HG02588 (cell line): ENCODE data around the gene TDRKH.

ENCODE experiments used
- ATAC-seq: cut with Tn5 transposase; IDR thresholded peaks from one replicate; pipeline ENCODE4 v1.9.1; 2021; ENCODE audit warnings: mild to moderate bottlenecking, moderate library complexity; ENCODE audit not compliant: unreplicated experiment

TDRKH gene

GRCh38 chr1:151823175-151823574 is 32.9 kb upstream of the TDRKH start:
- ATAC-seq = no peak

DNA sequence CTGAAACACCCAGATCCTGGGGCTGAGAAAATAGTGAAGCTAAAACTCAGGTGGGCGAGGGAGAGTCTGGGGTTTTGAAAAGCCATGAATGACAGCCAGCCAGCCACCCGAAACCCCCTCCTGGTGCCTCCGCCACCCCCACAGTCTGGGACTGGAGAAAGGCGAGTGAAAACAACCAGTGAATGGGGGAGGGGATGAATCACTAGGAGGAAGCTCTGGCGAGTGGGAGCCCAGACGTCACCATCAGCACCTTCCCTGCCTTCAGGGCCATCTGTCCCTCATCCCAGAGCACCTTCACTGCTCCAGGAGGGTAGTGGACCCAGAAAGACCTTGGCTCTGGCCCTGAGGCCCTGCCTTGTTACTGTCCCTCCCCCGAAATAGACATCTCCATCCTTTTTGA is 32.1 kb upstream of the TDRKH start:
- ATAC-seq = no peak

- ATAC-seq = no peak
Measured at GRCh38 chr1:151820940-151821339, 30.6 kb upstream of the TDRKH start.

DNA sequence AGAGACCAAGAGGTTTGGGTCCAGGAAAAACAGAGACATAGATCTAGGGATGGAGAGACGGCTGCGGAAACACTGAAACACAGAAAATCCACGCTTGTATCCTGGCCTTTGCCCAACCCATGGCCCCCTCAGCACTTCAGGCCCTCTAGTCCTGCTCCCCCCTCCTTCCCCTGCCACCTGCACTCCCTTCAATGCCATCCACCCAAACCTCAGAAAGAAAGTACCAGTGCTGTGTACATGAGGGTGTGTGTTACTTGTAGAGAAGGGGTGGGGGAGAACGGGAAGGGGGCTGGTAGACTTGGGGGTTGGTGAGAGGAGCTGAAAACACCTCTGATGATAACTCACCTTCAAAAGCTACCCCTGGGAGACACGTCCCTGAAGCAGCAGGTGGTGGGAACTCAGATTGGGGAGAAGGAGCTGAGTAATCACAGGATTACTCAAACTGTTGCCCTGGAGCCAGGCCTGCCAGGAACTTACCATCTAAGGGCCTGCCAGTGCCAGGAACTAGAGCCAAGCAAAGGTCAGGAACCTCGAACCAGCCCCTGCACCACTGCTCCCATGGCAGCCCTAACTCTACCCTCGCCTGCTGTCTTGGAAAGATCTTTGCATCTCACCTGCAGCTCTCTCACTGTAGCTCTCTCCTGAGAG is 29.8 kb upstream of the TDRKH start:
- ATAC-seq = no peak

- ATAC-seq = no peak
Measured at GRCh38 chr1:151819227-151819835, 29.0 kb upstream of the TDRKH start.

DNA sequence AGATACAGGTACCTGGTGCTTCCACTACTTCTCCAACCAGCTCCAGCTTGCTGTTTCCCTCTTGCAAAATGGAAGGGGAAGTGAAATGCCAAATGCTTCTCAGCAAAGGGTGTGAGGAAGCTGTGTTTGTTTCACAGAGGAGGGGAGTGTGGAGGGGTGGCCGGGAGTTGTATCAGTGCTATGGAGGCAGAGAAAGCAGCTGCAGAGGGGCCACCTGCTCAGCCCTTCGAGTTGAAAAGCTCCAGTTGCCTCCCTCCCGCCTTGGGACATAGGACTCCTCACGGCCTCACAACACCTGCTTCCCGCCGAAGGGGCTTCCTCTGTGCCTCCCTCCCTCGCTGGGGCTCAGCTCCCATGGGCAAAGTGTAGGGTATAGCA is 27.0 kb upstream of the TDRKH start:
- ATAC-seq = no peak

DNA sequence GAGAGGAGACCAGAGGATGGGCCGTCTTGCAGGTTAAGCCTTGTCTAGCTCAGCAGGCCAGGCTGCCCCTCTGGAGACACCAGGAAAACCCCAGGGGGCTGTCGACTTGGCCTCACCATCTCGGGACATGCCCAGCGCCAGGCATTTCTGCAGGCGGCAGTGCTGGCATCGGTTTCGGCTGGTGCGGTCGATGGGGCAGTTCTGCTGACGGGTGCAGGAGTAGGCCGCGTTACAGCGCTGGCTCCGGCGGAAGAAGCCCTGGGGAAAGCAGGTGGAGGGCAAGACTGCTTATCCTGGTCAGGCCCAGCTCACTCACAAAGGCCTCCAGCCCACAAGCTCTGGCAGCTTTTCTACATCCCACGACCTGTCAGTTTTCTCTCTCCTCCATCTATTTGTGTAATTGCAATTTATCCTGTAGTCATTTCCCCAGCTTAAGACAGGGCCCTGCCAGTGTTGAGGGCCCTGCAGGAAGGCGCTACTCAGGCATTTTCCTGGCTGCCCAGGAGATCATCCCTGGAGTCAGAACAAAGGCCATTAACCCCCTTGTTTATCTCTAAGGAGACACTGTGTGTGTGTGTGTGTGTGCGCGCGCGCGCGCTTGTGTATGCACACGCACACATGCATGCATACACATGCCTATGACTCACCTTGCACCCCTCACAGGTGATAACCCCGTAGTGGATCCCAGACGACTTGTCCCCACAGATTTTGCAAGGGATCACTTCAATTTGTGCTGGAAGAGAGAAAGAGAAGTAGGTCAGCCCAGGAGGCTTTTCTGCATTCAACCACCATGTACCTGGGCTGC is 26.4 kb upstream of the TDRKH start:
- no peak for ATAC-seq

- no peak for ATAC-seq
Measured at GRCh38 chr1:151815716-151816327, 25.5 kb upstream of the TDRKH start.

DNA sequence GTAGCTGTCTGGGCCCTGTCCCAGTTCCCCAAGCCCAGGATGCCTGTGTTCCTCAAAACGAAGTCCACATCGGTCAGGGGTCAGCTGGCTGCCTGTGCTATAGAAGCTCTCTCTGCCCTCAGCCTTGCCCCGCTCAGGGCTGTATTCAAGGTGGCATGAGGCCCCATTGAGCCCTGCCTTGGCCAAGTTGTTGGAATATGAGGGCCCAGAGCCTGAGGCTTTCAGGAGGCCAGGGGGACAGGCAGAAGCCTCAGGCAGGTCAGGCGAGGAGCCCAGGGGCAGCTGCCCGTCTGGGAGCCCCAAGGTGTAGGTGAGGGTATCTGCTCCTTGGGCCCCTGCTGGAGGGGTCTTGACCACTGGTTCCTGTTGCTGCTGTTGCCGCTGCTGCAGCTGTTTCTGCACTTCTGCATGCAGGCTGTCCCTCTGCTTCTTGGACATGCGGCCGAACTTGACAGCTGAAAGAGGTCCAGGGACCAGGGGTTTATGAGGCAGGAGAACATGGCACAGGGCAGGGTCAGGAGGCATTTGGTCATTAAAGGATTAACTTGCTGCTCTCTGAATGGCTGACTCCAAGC is 24.8 kb upstream of the TDRKH start:
- ATAC-seq = no peak

GRCh38 chr1:151814426-151814825 is 24.1 kb upstream of the TDRKH start:
- no peak for ATAC-seq

- ATAC-seq = no peak
Measured at GRCh38 chr1:151813271-151813977, 23.1 kb upstream of the TDRKH start.

DNA sequence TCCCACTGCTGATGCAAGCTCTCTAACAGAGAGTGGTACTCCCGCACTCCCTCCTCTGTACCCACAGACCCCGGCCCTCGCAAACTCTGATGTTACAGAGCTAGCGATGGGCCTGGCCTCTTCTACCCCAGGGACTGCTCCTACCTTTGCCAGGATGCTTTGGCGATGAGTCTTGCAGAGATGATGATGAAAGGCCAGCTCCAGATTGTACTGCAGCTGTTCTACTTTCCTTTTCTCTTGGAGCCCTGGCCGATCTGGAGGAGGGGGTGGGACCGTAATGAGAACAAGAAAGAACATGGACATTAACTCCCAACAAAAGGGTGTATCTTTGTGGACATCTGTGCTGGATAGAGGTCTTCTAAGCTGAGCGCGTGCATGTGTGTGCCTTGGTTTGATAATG is 20.9 kb upstream of the TDRKH start:
- ATAC-seq = no peak

DNA sequence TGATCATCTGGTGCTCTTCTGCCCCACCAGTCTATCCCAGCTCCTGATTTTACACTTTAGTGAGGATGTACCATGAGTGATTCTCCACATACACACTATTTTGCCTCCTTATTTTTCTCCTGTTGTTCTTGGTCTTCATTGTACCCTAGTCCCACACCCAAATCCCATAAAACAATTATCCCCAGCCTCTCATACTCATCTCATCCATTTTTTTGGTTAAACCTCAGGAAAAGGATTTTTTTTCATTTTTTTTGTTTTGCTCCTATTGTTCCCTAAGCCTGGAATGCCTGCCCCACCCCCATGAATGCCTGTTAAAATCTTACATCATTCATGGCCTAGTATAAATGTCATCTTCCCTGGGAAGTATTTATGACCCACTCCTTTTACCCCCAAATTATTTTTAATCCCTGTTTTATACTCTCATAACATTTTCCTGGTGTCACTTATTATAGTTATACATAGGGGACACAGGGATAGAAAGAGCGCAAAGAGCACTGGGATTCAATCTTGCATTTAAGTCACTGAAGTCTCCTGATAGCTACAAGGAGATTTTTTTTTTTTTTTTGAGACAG is 19.8 kb upstream of the TDRKH start:
- no peak for ATAC-seq

DNA sequence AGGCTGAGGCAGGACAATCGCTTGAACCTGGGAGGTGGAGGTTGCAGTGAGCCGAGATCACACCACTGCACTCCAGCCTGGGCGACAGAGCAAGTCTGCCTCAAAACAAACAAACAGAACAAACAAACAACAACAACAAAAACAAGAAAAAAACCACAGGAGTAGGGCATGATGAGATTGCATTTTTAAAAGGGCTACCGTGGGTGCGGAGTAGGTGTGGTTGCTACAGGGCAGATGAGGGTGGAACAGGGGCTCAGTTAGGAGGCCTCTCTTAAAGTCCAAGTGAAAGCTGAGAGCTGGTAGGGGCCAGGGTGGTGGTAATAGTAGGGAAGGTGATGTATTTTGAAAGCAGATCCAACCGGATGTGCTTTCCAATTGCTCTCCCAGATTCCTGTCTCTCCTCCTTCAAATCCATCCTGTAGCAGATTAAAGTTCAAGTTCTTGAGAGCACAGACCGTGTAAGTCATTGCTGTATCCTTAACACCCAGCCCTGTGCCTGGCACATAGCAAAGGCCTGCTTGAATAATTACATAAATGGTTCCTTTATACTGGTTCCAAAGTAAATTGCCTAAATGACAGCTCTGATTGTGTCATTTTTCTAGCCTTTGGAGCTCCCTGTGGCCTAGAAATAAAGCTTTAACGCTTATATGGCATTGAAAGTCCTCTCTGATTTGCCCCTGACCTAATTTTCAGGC is 19.1 kb upstream of the TDRKH start:
- no peak for ATAC-seq

DNA sequence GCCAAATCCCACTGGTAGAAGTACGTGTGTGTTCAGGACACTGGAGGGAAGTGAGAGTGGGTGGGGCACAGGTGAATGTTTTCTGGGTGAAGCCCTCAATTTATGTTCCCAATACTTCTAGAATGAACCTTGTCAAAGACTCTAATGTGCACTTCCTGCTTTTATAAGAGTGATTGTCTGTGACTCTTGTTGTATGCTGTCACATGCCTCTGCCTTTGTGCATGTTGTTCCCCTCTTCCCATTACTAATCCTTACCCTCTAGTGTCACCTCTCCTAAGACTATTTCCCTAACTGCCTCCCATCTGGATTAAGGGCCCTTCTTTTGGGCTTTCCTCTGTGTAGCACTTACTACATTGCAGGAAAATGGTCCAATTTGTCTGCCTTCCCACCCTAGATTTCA is 17.5 kb upstream of the TDRKH start:
- no peak for ATAC-seq

DNA sequence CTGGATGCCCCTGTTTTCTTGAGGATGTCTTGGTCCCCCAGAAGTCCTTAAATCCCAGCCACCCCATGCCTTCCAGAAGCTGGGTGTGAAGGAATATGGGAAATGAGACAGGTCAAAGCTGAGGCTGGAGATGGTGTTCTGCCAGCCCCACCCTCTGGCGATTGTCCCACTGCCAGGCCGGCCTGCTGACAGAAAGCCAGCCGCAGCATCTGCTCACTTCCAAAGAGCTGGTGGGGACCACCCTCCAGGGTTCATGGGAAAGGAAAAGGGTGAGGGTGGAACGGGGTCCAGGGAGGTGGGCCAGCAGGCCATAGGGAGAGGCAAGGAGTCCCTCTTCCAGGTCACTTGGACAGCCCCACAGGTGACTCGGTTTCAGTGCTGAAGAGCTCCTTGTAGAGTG is 16.8 kb upstream of the TDRKH start:
- ATAC-seq = no peak

GRCh38 chr1:151806170-151806569 is 15.9 kb upstream of the TDRKH start:
- no peak for ATAC-seq

- no peak for ATAC-seq
Measured at GRCh38 chr1:151805066-151805820, 14.9 kb upstream of the TDRKH start, which contains the start of gene LINGO4. Gene LINGO4, minus strand, starts transcription at chr1:151805419. Its CDS starts 2,715 bp downstream, at chr1:151802704.

GRCh38 chr1:151803915-151804314 is 13.6 kb upstream of the TDRKH start:
- no peak for ATAC-seq
